Neural cell (in vitro differentiated cells): ENCODE measurements around the gene FLII.

Experiments
- EZH2 ChIP-seq: fragments of 200-600, 300-800 bp; shearing (Covaris generic), sonication (generic); IDR thresholded peaks from 2 replicates; pipeline ENCODE4 v1.6.1; 2014; ENCODE audit warnings: antibody characterized with exemption, low read length, borderline replicate concordance, mild to moderate bottlenecking; ENCODE audit not compliant: insufficient read depth, poor library complexity, severe bottlenecking
- POLR2AphosphoS5 ChIP-seq: IDR thresholded peaks from 2 replicates; pipeline ENCODE4 v1.6.1; 2012
- RAD21 ChIP-seq: fragments of 450-650 bp; conservative IDR thresholded peaks from 2 replicates; pipeline ENCODE4 v1.6.1; 2014; ENCODE audit warnings: antibody characterized with exemption, mild to moderate bottlenecking, moderate library complexity
- SMC3 ChIP-seq: fragments of 450-650 bp; conservative IDR thresholded peaks from 2 replicates; pipeline ENCODE4 v1.6.1; 2014; ENCODE audit warnings: antibody characterized with exemption, mild to moderate bottlenecking, moderate library complexity; ENCODE audit not compliant: poor library complexity
- TAF1 ChIP-seq: IDR thresholded peaks from 2 replicates; pipeline ENCODE4 v1.6.1; 2012; ENCODE audit warnings: low read depth
- TF ChIP-seq, protein P1 (sequence below): IDR thresholded peaks from 2 replicates; pipeline ENCODE4 v1.6.1; 2012; ENCODE audit warnings: borderline replicate concordance
- TF ChIP-seq, protein P2 (sequence below): fragments of 450-650 bp; IDR thresholded peaks from 2 replicates; pipeline ENCODE4 v1.5.1; 2014; ENCODE audit warnings: antibody characterized with exemption, mild to moderate bottlenecking, moderate library complexity; ENCODE audit not compliant: poor library complexity, severe bottlenecking

DNA sequence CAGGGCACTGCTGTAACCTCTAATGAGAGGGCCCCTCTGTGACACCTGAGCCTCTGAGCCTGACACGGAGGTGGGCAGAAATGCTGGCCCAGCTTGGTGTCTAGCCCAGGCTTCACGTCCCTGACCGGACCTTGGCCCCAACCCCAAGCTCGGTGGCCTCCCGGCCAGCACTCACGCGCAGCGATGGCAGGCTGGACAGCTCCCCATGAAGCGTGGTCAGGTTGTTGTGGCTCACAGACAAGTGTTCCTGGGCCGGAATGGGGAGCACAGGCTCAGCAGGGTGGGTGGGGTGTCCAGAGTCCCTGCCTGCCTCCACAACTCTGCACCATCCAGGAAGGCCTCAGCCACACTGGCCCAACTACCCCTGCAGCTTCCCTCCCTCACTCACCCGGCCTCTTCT lies 2.2 kb downstream of the FLII start:
- TF ChIP-seq TAF1 = no peak
- no peak for TF ChIP-seq POLR2AphosphoS5
- TF ChIP-seq SMC3 = no peak
- TF ChIP-seq RAD21 = no peak
- TF ChIP-seq, protein P1, sequence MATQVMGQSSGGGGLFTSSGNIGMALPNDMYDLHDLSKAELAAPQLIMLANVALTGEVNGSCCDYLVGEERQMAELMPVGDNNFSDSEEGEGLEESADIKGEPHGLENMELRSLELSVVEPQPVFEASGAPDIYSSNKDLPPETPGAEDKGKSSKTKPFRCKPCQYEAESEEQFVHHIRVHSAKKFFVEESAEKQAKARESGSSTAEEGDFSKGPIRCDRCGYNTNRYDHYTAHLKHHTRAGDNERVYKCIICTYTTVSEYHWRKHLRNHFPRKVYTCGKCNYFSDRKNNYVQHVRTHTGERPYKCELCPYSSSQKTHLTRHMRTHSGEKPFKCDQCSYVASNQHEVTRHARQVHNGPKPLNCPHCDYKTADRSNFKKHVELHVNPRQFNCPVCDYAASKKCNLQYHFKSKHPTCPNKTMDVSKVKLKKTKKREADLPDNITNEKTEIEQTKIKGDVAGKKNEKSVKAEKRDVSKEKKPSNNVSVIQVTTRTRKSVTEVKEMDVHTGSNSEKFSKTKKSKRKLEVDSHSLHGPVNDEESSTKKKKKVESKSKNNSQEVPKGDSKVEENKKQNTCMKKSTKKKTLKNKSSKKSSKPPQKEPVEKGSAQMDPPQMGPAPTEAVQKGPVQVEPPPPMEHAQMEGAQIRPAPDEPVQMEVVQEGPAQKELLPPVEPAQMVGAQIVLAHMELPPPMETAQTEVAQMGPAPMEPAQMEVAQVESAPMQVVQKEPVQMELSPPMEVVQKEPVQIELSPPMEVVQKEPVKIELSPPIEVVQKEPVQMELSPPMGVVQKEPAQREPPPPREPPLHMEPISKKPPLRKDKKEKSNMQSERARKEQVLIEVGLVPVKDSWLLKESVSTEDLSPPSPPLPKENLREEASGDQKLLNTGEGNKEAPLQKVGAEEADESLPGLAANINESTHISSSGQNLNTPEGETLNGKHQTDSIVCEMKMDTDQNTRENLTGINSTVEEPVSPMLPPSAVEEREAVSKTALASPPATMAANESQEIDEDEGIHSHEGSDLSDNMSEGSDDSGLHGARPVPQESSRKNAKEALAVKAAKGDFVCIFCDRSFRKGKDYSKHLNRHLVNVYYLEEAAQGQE = no peak
- TF ChIP-seq, protein P2, sequence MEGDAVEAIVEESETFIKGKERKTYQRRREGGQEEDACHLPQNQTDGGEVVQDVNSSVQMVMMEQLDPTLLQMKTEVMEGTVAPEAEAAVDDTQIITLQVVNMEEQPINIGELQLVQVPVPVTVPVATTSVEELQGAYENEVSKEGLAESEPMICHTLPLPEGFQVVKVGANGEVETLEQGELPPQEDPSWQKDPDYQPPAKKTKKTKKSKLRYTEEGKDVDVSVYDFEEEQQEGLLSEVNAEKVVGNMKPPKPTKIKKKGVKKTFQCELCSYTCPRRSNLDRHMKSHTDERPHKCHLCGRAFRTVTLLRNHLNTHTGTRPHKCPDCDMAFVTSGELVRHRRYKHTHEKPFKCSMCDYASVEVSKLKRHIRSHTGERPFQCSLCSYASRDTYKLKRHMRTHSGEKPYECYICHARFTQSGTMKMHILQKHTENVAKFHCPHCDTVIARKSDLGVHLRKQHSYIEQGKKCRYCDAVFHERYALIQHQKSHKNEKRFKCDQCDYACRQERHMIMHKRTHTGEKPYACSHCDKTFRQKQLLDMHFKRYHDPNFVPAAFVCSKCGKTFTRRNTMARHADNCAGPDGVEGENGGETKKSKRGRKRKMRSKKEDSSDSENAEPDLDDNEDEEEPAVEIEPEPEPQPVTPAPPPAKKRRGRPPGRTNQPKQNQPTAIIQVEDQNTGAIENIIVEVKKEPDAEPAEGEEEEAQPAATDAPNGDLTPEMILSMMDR = no peak
- no peak for TF ChIP-seq EZH2
